ENCODE measurements around the gene SPATS2L.

The SPATS2L gene

DNA sequence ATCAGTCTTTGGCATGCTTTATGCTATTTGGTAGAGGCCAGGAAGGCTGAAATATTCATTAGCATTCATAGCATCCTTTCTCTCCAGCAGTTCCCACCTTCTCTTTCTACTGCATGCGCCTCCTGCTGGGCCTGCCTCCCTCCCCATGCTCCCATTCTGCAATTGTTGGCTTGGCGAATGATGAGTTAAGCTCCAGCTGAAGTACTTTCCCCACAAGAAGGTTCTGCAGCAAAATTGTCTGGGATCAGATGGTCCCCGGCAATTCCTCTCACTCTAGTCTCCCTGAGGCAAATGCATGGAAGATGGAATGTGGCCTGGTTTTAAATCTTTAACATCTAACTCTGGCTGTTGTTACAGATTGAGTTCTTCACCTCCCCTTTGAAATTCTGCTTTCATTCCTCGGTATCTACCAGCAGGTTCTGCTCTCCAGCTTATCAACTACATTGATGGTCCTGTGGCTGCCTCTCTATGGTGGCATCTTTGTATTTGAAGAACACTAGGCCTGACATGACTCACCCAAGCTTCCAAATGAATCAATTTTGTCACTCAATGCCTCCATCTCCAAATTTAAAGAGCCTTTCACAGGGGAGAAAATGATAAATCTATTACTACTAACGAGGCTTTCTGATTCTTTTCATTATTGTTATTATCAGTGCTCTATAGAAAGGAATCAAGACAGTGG is 147.5 kb downstream of the SPATS2L start:
- Histone ChIP-seq H3K4me1 (ENCODE audit: control insufficient read depth, insufficient read depth, low read length) (no peaks in the 10 kb centered on the region), H3K27me3 (ENCODE audit: control insufficient read depth in 1 of 2, insufficient read depth in 2 of 2, low read length in 2 of 2) (no peaks in the 10 kb centered on the region), H3K27ac (ENCODE audit: low read length) (no peak overlapping the region), H3K36me3 (ENCODE audit: control insufficient read depth in 2 of 2, insufficient read depth in 2 of 2, low read length in 2 of 2) (peaks cover 2 to 9% of the 10 kb centered on the region in 2 donors), H3K4me3 (ENCODE audit: low read length in 2 of 2) (no peak overlapping the region), H3K9ac (ENCODE audit: low read length in 2 of 2) (no peak overlapping the region), H3K9me3 (ENCODE audit: control insufficient read depth in 2 of 2, low read length in 2 of 2) (no peaks in the 10 kb centered on the region)

DNA sequence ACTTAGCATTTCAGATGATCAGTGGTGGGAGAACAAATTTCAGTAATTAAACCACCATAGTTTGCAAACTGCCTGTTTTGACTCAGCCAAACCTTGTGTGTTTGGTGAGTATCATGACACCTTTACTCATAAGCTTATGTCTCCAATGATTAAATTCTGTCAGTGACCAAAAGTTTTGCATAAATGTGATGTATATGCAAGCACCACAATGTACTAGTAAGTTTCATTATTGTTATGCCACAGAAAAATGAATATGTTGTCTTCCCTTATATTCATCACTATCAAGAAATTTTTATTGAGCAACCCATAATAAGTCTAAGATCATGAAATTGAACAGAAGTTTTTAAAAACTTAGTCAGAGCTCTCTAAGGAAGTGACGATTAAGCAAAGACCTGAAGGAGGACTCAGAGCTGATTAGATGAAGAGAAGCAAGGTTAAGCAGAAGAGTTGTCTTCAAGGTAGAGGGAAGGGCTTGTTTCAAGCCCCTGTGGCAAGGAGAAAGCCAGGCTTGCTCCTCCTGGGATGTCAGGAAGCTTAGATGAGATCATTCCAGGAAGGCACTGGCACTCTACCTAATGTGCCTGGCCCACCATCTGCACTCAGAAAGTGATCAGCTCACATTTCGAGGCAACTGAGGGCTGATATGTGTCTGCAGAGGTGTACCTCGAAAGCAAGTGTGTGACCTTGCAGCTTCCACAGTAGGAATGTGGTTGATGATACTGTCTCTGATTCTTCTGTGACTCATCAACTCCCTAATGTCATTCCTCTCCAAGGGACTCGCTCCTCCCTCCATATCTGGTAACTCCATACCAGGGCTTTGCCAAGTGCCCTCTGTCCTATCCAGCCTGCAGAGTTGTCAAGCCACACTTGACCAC is 148.7 kb downstream of the SPATS2L start:
- Histone ChIP-seq H3K9me3 (ENCODE audit: control insufficient read depth in 2 of 2, low read length in 2 of 2) (no peaks in the 10 kb centered on the region), H3K9ac (ENCODE audit: low read length in 2 of 2) (no peak overlapping the region), H3K27ac (ENCODE audit: low read length) (no peak overlapping the region), H3K27me3 (ENCODE audit: control insufficient read depth in 1 of 2, insufficient read depth in 2 of 2, low read length in 2 of 2) (no peaks in the 10 kb centered on the region), H3K4me3 (ENCODE audit: low read length in 2 of 2) (no peak overlapping the region), H3K36me3 (ENCODE audit: control insufficient read depth in 2 of 2, insufficient read depth in 2 of 2, low read length in 2 of 2) (peaks cover 4 to 12% of the 10 kb centered on the region in 2 donors), H3K4me1 (ENCODE audit: control insufficient read depth, insufficient read depth, low read length) (no peaks in the 10 kb centered on the region)

DNA sequence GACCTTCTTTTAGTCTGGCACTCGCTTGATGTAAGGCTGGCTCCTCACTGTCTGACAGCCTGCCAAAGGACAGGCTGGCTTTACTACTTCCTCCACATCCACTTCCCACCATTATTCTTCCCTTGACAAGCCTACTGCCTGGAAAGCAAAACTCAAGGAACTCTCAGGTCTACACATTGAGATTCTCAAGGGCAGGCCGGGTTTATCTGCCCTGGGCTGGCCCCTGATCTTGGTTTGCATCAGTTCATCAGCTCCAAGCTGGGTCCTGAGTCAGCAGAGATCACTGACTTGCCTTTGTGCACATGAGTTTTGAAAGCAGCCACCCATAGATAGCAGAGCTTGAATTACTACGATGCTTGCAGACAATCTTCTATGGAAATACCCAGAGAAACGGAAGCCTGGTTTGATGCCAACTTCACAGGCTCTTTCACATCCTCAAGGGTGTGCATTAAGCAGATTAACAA is 149.5 kb downstream of the SPATS2L start:
- Histone ChIP-seq H3K27ac (ENCODE audit: low read length) (no peak overlapping the region), H3K27me3 (ENCODE audit: control insufficient read depth in 1 of 2, insufficient read depth in 2 of 2, low read length in 2 of 2) (no peaks in the 10 kb centered on the region)

DNA sequence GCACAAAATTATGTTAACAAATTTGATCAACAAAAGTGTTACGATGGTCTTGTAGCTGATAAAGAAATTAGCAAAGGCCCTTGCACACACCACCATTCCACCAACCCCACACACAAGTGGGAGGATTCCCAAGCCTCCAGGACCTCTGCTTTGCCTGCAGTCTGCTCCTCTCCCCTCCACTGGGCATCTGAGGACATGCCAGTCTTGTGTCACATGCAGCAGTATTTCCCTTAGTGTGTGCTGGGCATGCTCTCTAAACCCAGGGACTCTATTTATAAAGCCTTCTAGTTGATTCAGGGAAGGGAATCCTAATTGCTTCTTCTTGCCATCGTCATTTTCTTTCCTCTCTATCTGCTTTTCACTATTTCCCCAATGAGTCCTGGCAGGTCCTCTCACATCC is 150.1 kb downstream of the SPATS2L start:
- Histone ChIP-seq H3K27me3 (ENCODE audit: control insufficient read depth in 1 of 2, insufficient read depth in 2 of 2, low read length in 2 of 2) (no peaks in the 10 kb centered on the region), H3K4me3 (ENCODE audit: low read length in 2 of 2) (no peak overlapping the region), H3K27ac (ENCODE audit: low read length) (no peak overlapping the region), H3K4me1 (ENCODE audit: control insufficient read depth, insufficient read depth, low read length) (no peaks in the 10 kb centered on the region), H3K36me3 (ENCODE audit: control insufficient read depth in 2 of 2, insufficient read depth in 2 of 2, low read length in 2 of 2) (peaks cover 2 to 10% of the 10 kb centered on the region in 2 donors), H3K9me3 (ENCODE audit: control insufficient read depth in 2 of 2, low read length in 2 of 2) (no peaks in the 10 kb centered on the region), H3K9ac (ENCODE audit: low read length in 2 of 2) (no peak overlapping the region)

More for the DNA sequence above, 149.5 kb downstream of the SPATS2L start:
- Histone ChIP-seq H3K9ac (ENCODE audit: low read length in 2 of 2) (no peak overlapping the region), H3K9me3 (ENCODE audit: control insufficient read depth in 2 of 2, low read length in 2 of 2) (no peaks in the 10 kb centered on the region), H3K4me1 (ENCODE audit: control insufficient read depth, insufficient read depth, low read length) (no peaks in the 10 kb centered on the region), H3K4me3 (ENCODE audit: low read length in 2 of 2) (no peak overlapping the region), H3K36me3 (ENCODE audit: control insufficient read depth in 2 of 2, insufficient read depth in 2 of 2, low read length in 2 of 2) (peaks cover 2 to 10% of the 10 kb centered on the region in 2 donors)

DNA sequence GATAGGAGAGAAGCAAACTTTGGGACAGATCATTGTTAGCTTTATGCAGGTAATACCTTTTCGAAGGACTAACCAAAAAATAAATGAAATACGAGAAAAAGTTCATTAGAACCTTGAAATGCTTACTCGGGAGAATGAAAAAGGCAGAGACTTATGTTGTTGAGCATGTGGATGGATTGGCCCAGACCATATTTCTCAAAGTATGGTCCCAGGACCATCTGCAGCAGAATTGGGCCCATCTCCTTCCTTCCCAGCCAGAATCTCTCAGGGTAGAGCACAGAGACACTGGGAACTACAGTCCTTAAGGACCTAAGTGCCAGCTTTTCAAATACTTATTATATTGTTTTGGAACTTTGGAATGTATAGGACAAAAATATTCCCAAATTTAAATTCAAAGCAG is 152.6 kb downstream of the SPATS2L start:
- Histone ChIP-seq H3K4me3 (ENCODE audit: low read length in 2 of 2) (no peak overlapping the region), H3K9ac (ENCODE audit: low read length in 2 of 2) (no peak overlapping the region), H3K36me3 (ENCODE audit: control insufficient read depth in 2 of 2, insufficient read depth in 2 of 2, low read length in 2 of 2) (peaks cover 6 to 10% of the 10 kb centered on the region in 2 donors), H3K9me3 (ENCODE audit: control insufficient read depth in 2 of 2, low read length in 2 of 2) (no peaks in the 10 kb centered on the region), H3K27ac (ENCODE audit: low read length) (no peak overlapping the region), H3K4me1 (ENCODE audit: control insufficient read depth, insufficient read depth, low read length) (no peaks in the 10 kb centered on the region), H3K27me3 (ENCODE audit: control insufficient read depth in 1 of 2, insufficient read depth in 2 of 2, low read length in 2 of 2) (no peaks in the 10 kb centered on the region)

DNA sequence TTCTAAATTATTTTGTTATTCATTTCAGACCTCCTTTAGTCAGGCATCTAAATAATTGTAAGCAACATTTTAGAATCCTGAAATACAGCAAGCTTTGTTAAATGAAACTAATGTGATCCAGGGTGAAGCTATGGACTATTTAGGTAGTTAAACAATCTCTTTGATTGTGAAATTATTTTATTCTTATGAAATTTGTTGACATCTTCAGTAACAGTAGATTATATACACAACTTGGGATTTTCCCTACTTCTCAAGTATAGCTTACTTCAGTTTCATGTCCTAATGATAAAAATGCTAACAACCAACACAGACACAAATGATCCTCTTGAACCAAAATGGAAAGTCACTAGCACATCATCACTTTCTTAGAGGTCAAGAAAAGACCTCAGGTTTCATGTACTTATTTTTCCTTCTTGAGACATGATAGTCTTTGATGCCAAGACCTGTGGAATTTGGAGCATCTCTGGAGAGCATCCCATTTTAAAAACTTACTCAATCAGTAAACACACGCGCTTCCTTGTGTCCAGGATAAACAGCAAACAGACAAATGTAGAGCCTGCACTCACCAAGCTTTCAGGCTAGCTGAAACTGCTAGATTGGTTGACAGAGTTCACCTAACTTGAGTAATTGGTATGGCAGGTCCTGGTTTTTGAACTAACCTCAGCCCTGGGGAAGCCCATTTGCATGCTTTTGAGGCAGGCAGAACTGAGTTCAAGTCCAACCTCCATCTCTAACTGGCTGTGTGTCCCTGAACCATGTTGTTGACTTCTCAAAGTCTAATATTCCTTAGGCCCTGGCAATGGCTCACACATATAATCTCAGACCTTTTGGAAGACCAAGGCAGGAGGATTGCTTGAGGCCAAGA is 155.6 kb downstream of the SPATS2L start:
- H3K9ac ChIP-seq (ENCODE audit: low read length in 2 of 2): no peak overlapping the region
- H3K36me3 ChIP-seq (ENCODE audit: control insufficient read depth in 2 of 2, insufficient read depth in 2 of 2, low read length in 2 of 2): peaks cover 6 to 9% of the 10 kb centered on the region in 2 donors
- no peaks in the 10 kb centered on the region for H3K27me3 ChIP-seq (ENCODE audit: control insufficient read depth in 1 of 2, insufficient read depth in 2 of 2, low read length in 2 of 2)
- no peaks in the 10 kb centered on the region for H3K9me3 ChIP-seq (ENCODE audit: control insufficient read depth in 2 of 2, low read length in 2 of 2)
- H3K4me1 ChIP-seq (ENCODE audit: control insufficient read depth, insufficient read depth, low read length): no peaks in the 10 kb centered on the region
- no peak overlapping the region for H3K27ac ChIP-seq (ENCODE audit: low read length)
- H3K4me3 ChIP-seq (ENCODE audit: low read length in 2 of 2): no peak overlapping the region

DNA sequence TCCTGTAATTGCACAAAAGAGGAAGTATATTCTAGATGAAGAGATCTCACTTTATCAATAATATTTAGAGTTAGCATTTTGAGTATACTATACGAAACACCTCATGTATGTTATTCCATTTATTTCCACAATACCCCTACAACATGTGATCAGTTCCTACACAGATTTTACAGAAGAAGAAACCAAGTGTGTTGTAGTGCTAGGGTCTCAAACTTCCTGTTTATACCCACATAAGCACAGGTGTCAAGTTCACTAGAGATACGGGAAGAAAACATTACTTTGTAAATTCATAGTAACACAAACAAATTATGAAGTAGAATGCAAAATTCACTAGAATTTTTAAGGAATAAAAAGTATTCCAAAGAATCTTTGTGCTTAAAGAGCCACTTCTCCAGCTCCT is 157.0 kb downstream of the SPATS2L start:
- Histone ChIP-seq H3K4me1 (ENCODE audit: control insufficient read depth, insufficient read depth, low read length) (peaks cover 2% of the 10 kb centered on the region), H3K9ac (ENCODE audit: low read length in 2 of 2) (no peak overlapping the region), H3K27me3 (ENCODE audit: control insufficient read depth in 1 of 2, insufficient read depth in 2 of 2, low read length in 2 of 2) (no peaks in the 10 kb centered on the region), H3K4me3 (ENCODE audit: low read length in 2 of 2) (no peak overlapping the region), H3K27ac (ENCODE audit: low read length) (no peak overlapping the region), H3K9me3 (ENCODE audit: control insufficient read depth in 2 of 2, low read length in 2 of 2) (no peaks in the 10 kb centered on the region), H3K36me3 (ENCODE audit: control insufficient read depth in 2 of 2, insufficient read depth in 2 of 2, low read length in 2 of 2) (peaks cover 17 to 19% of the 10 kb centered on the region in 2 donors)

DNA sequence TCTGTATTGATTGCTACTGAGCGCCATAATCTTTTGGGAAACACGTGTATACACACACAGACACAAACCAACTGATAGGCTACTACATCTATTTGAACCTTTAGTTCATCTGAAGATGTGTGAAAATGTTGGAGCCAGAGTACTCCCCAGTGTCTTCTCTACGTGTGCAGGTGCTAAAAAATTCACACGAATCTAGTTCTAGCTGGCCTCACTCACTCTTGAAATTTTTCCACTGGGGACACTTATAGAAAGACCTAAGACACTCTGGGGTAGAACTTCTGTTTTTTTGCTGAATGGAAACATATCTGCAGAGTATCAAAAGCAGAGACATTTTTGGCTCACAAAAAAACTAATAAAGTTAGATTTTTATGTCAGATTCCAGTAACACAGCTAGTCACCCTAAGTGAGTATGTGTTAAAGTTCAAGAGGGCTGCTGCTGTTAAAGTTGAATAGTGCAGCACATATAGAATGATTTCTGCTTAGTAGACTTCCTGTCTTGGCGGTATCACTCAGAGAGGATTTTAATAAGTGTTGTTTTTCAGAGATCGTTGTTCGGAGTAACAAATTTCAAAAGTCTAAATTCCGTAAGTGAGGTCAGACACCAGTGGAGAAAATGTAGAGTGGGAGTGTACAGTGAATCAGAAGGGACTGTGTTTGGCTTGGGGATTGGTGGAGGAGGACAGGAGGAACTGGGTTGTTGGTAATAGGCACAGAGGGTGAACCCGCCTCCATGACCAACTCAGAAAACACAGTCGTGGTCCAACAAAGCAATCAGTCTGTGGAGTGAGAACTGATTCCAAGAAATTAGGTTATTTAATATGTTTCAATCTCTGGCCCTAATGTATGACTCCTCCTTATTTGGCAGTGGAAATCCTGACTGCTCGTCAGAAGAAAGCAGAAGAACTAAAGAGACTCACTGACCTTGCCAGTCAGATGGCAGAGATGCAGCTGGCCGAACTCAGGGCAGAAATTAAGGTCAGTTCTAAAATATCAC is 160.2 kb downstream of the SPATS2L start:
- Histone ChIP-seq H3K27ac (ENCODE audit: low read length) (peak overlapping the region; percentile 0), H3K27me3 (ENCODE audit: control insufficient read depth in 1 of 2, insufficient read depth in 2 of 2, low read length in 2 of 2) (no peaks in the 10 kb centered on the region), H3K4me3 (ENCODE audit: low read length in 2 of 2) (no peak overlapping the region), H3K4me1 (ENCODE audit: control insufficient read depth, insufficient read depth, low read length) (peaks cover 15% of the 10 kb centered on the region), H3K9me3 (ENCODE audit: control insufficient read depth in 2 of 2, low read length in 2 of 2) (no peaks in the 10 kb centered on the region), H3K9ac (ENCODE audit: low read length in 2 of 2) (no peak overlapping the region), H3K36me3 (ENCODE audit: control insufficient read depth in 2 of 2, insufficient read depth in 2 of 2, low read length in 2 of 2) (peaks cover 20 to 24% of the 10 kb centered on the region in 2 donors)

DNA sequence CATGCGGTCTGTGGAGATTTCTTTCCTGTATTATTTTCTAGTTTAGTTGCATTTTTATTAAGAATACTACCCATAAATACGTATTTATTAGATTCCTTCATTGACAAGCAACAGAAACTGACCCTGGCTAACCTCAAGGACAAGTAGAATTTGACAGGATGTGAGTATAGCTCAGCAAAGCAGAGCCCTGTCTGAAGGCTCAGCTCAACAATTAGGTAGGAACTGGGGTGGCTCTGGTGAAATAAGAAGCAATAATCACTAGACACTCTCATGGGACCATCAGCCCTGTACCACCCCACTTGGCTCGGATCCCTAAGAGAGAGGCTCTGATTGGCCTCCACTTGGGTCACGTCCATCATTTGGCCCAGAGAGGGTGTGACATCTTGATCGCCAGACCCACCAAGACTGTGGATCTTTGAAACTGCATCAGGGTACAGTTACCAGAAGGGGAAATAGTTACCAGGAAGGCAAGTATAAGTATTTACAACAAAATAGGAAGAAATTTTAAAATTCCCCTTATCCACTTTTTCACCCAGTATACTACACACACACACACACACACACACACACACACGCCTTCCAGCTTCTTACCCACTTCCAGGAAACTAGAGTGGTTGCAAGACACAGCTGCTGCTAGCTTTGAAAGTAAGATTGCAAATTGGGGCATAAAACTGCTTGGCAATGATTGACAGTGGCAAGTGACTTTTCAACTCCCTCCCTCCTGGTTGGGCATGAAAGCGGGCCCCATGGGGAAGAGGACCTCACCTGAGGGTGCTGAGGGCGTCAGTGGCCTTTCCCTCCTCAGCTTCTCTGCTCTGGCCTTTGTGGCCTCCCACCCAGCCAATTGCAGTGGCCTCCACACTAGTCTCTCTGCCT is 161.6 kb downstream of the SPATS2L start:
- H3K4me1 ChIP-seq (ENCODE audit: control insufficient read depth, insufficient read depth, low read length): peaks cover 15% of the 10 kb centered on the region
- H3K27me3 ChIP-seq (ENCODE audit: control insufficient read depth in 1 of 2, insufficient read depth in 2 of 2, low read length in 2 of 2): no peaks in the 10 kb centered on the region
- peak overlapping the region; percentile 24 for H3K27ac ChIP-seq (ENCODE audit: low read length)
- H3K4me3 ChIP-seq (ENCODE audit: low read length in 2 of 2): no peak overlapping the region
- H3K9me3 ChIP-seq (ENCODE audit: control insufficient read depth in 2 of 2, low read length in 2 of 2): no peaks in the 10 kb centered on the region
- peaks cover 25 to 30% of the 10 kb centered on the region in 2 donors for H3K36me3 ChIP-seq (ENCODE audit: control insufficient read depth in 2 of 2, insufficient read depth in 2 of 2, low read length in 2 of 2)
- no peak overlapping the region for H3K9ac ChIP-seq (ENCODE audit: low read length in 2 of 2)

Measured in stomach smooth muscle (tissue), 2 donors.